Stimulated activated CD8-positive, alpha-beta memory T cell treated with anti-CD3 and anti-CD28 coated beads, Interleukin-2, amount 100 ng/mL, for 1 hour (primary cell): ENCODE data around the gene SAMM50.

Source experiments
- DNase-seq, 2 donors: peaks; one replicate each; pipeline ENCODE4 v3.0.0-alpha.2; 2020; ENCODE audit warnings: low read depth in 2 of 2

The SAMM50 gene

GRCh38 chr22:43955040-43955882, at the start of gene SAMM50:
TSS of gene SAMM50 (plus strand) at chr22:43955442. CDS start at chr22:43955578, 136 bp downstream.
- peak; percentile 78 to 81 for DNase-seq

DNA sequence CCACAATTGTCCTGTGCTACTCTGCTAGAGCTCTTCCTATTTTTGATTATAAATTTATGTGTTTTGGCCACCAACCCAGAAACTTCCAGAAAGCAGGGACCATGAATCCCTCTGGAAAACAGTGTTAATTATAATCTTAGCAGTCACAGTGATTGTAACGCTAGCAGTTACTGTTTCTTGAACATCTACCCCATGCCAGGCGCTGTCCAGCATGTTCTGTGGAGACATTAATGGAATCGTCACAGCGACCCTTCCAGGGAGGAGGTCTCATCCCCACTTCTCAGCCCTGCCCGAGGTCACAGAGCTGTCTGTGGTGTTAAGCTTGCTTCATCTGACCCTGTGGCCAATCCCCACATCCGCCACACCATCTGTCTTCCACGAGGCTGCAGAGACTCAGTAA, 49.6 kb upstream of the SAMM50 start:
- no peak for DNase-seq

- no peak for DNase-seq
Measured at GRCh38 chr22:43909708-43910107, 45.5 kb upstream of the SAMM50 start.

DNA sequence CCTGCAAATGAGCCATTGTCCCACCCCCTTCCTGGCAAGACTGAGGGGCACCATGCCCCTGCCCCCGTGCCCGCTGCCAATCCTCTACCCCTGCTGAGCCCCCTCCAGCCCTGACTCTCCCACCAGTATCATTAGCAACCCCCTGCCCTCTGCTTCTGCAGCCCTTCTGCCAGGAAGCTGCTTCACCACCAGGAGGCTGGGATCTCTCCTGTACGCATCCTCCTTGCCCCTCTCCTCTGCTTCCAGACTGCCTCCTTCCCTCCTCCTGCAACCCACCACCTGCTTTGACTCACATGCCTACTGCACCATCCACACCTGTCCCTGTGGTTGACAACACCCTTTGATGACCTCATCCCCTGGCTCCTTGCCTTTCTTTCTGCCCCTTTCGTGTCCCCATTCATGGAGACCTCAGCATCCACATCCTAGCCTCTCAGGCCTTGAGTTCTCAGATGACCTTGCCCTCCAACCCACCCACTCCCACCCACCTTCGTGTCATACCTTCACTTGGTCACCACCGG, 45.0 kb upstream of the SAMM50 start:
- no peak for DNase-seq

DNA sequence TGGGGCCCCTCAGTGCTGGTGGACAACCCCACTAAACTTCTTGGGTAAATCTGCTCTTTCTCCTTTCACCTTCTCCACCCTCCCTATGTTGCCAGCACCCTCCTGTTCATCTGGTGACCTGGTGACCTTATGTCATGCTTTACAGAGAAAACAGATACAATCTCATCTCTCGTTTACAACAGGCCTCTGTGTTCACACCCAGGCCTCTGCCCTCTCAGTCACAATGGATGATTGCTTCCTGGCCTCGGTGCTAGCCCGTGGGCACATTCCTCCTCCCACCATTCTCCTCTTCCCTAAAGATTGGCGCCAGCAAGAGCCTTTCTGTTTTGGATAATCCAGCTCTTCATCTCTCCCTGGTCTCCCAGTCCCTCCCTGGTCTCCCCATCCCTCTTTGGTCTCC, 43.9 kb upstream of the SAMM50 start:
- no peak for DNase-seq

DNA sequence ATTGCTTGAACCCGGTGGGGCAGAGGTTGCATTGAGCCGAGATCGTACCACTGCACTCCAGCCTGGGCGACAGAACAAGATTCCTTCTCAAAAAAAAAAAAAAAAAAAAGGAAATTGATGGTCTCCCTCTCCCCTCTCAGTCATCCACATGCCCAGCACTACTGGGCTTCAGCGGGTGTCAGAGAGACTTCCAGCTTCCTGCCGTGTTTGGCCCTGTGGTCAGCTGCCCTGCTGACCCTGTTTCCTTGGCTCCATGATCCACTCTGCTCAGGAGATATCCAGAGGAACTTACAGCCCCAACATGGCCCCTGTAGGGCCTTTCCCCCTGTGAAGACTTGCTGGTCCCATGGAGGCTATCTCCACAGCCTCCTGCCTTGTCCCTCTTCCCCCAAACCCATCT, 37.7 kb upstream of the SAMM50 start:
- DNase-seq = no peak

- DNase-seq = no peak
Measured at GRCh38 chr22:43919106-43919973, 35.9 kb upstream of the SAMM50 start.

- DNase-seq = no peak
Measured at GRCh38 chr22:43921370-43921769, 33.9 kb upstream of the SAMM50 start.

DNA sequence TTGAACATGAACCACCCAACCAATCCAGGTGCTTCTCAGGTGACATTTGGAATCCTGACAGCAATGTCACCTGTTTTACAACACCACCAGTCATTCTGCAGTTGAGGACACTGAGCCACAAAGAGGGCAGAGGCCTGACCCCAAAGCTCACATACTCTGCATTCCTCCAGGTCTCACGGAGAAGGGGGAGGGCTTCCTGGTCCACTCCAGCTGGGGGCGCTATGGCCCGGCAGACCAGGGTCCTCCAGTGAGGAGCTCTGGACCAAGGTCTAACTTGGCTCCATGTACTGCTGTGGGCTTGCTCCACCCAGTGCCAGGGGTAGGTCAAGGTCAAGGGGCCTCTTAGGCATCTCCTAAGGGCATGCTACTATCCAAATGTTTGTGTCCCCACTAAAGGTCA, 33.1 kb upstream of the SAMM50 start:
- no peak for DNase-seq

- no peak for DNase-seq
Measured at GRCh38 chr22:43923191-43923590, 32.1 kb upstream of the SAMM50 start.

- peak; percentile 43 to 64 for DNase-seq
Measured at GRCh38 chr22:43923631-43924464, 31.4 kb upstream of the SAMM50 start, which contains the start of gene PNPLA3. TSS of gene PNPLA3 (plus strand) at chr22:43923805. CDS start at chr22:43923912, 107 bp downstream.

GRCh38 chr22:43924877-43925276, 30.4 kb upstream of the SAMM50 start:
- no peak for DNase-seq

- DNase-seq = no peak
Measured at GRCh38 chr22:43925433-43926348, 29.6 kb upstream of the SAMM50 start.

GRCh38 chr22:43926349-43926710, 28.9 kb upstream of the SAMM50 start:
- DNase-seq = no peak

DNA sequence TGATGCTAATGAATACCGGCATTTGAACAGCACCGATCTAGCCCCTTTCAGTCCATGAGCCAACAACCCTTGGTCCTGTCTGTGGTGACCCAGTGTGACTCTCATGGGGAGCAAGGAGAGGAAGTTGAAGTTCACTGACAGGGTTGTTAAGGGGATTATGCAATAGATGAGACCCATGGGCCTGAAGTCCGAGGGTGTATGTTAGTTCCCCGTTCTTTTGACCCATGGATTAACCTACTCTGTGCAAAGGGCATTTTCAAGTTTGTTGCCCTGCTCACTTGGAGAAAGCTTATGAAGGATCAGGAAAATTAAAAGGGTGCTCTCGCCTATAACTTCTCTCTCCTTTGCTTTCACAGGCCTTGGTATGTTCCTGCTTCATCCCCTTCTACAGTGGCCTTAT, 26.8 kb upstream of the SAMM50 start:
- DNase-seq = no peak

- no peak for DNase-seq
Measured at GRCh38 chr22:43928908-43929307, 26.3 kb upstream of the SAMM50 start.

DNA sequence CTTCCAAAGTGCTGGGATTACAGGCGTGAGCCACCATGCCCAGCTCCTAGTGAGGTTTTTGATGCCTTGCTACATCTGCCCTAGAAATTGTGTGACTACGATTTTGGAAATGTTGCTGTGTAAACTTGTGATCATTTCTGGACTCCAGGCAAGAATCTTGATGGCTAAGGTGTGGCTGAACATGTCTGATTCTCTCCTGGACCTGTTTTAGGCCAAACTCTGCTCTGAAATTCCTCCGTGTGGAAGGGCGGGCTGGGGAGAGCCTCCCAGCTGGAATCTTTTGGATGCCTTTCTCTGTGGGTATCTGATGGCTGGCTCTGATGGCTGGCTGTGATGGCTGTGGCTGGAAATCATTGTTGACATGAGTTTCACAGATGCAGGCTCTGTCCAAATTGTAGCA, 23.5 kb upstream of the SAMM50 start:
- no peak for DNase-seq

- DNase-seq = no peak
Measured at GRCh38 chr22:43941449-43941848, 13.8 kb upstream of the SAMM50 start.

DNA sequence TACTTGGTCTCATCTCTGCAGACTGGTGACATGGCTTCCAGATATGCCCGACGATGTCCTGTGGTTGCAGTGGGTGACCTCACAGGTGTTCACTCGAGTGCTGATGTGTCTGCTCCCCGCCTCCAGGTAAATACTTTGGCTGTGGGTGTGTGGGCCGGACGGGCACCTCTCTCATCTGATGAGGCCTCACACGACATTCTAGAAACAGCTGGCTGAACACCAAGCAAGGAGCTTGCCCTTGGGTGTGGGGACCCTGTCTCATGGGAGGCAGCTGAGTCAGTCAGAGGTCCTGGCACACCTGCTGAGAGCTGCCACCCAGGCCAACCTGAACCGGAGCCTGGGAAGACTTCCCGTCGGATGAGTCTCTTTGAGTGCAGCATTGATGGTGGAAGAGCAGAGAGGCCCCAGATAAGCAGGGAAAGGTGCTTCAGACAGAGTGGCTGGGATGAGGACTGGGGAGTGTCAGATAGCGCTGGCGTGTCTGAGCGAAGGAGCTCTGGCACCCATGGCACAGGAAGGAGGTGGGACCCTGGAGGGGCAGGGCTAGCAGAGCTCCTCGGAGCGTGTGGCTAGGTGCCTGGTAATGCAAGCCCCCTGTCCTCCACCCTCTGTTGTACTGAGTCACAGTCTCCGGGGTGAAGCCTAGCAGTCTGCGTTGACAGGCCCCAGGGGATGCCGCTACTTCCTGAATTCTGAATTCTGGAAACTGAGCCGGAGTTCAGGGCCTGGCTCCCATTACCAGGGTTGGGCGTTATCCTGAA, 10.4 kb upstream of the SAMM50 start:
- DNase-seq = no peak
